HL-60 (cell line): ENCODE results near the gene RAB15.

ENCODE experiments used
- DNase-seq, 2 experiments: peaks; one replicate each; pipeline ENCODE4 v3.0.0-alpha.2; 2010 to 2020; ENCODE audit warnings: low read depth in 1 of 2, low spot score in 1 of 2
- H3K27ac ChIP-seq: fragments of 250-450 bp; sonication (Bioruptor Pico); replicated peaks from 2 replicates; pipeline ENCODE4 v1.5.1; 2020; ENCODE audit warnings: mild to moderate bottlenecking, moderate library complexity
- H3K27me3 ChIP-seq: fragments of 250-450 bp; sonication (Bioruptor Pico); 2 replicates; pipeline ENCODE4 v1.5.1; 2021; ENCODE audit warnings: mild to moderate bottlenecking, moderate library complexity; ENCODE audit not compliant: insufficient read depth, poor library complexity, severe bottlenecking
- H3K4me3 ChIP-seq: replicated peaks from 2 replicates; pipeline ENCODE4 v1.5.1; 2011; ENCODE audit warnings: mild to moderate bottlenecking, control low read depth, low read length; ENCODE audit not compliant: insufficient read depth
- CTCF ChIP-seq: IDR thresholded peaks from one replicate; pipeline ENCODE4 v1.5.1; 2011; ENCODE audit warnings: low read length, control low read depth, inconsistent platforms; ENCODE audit not compliant: insufficient read depth
- GABPA ChIP-seq: IDR thresholded peaks from 2 replicates; pipeline ENCODE4 v1.6.1; 2012; ENCODE audit warnings: low read depth
- POLR2AphosphoS5 ChIP-seq: IDR thresholded peaks from 2 replicates; pipeline ENCODE4 v1.6.1; 2012; ENCODE audit warnings: low read depth
- SPI1 ChIP-seq: IDR thresholded peaks from 2 replicates; pipeline ENCODE4 v1.6.1; 2012; ENCODE audit warnings: low read depth, mild to moderate bottlenecking, borderline replicate concordance
- TF ChIP-seq, protein P1 (sequence below): IDR thresholded peaks from 2 replicates; pipeline ENCODE4 v1.6.1; 2012; ENCODE audit warnings: low read depth; ENCODE audit not compliant: insufficient replicate concordance

RAB15 gene

GRCh38 chr14:64923015-64923414 is 49.1 kb downstream of the RAB15 start:
- no peak overlapping the region for H3K4me3 ChIP-seq
- H3K27me3 ChIP-seq: no peaks in the 10 kb centered on the region
- no peak for TF ChIP-seq POLR2AphosphoS5
- no peak overlapping the region for H3K27ac ChIP-seq
- no peak for DNase-seq

GRCh38 chr14:64920465-64920864 is 51.7 kb downstream of the RAB15 start:
- no peak overlapping the region for H3K4me3 ChIP-seq
- H3K27me3 ChIP-seq: no peaks in the 10 kb centered on the region
- TF ChIP-seq GABPA (no peak), SPI1 (no peak), CTCF (no peak), POLR2AphosphoS5 (no peak)
- TF ChIP-seq, protein P1, sequence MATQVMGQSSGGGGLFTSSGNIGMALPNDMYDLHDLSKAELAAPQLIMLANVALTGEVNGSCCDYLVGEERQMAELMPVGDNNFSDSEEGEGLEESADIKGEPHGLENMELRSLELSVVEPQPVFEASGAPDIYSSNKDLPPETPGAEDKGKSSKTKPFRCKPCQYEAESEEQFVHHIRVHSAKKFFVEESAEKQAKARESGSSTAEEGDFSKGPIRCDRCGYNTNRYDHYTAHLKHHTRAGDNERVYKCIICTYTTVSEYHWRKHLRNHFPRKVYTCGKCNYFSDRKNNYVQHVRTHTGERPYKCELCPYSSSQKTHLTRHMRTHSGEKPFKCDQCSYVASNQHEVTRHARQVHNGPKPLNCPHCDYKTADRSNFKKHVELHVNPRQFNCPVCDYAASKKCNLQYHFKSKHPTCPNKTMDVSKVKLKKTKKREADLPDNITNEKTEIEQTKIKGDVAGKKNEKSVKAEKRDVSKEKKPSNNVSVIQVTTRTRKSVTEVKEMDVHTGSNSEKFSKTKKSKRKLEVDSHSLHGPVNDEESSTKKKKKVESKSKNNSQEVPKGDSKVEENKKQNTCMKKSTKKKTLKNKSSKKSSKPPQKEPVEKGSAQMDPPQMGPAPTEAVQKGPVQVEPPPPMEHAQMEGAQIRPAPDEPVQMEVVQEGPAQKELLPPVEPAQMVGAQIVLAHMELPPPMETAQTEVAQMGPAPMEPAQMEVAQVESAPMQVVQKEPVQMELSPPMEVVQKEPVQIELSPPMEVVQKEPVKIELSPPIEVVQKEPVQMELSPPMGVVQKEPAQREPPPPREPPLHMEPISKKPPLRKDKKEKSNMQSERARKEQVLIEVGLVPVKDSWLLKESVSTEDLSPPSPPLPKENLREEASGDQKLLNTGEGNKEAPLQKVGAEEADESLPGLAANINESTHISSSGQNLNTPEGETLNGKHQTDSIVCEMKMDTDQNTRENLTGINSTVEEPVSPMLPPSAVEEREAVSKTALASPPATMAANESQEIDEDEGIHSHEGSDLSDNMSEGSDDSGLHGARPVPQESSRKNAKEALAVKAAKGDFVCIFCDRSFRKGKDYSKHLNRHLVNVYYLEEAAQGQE: no peak
- no peak overlapping the region for H3K27ac ChIP-seq
- DNase-seq: no peak

- Histone ChIP-seq H3K27ac (no peak overlapping the region), H3K27me3 (no peaks in the 10 kb centered on the region), H3K4me3 (no peak overlapping the region)
- DNase-seq: no peak
- TF ChIP-seq, protein P1: no peak
- no peak for TF ChIP-seq GABPA
- TF ChIP-seq POLR2AphosphoS5: no peak
- TF ChIP-seq CTCF: no peak
- no peak for TF ChIP-seq SPI1
Measured at GRCh38 chr14:64919618-64920017, 52.5 kb downstream of the RAB15 start.

GRCh38 chr14:64919215-64919614 is 52.9 kb downstream of the RAB15 start:
- Histone ChIP-seq H3K27me3 (no peaks in the 10 kb centered on the region), H3K4me3 (no peak overlapping the region), H3K27ac (no peak overlapping the region)
- no peak for DNase-seq
- TF ChIP-seq CTCF (no peak), POLR2AphosphoS5 (no peak), SPI1 (no peak), GABPA (no peak)
- TF ChIP-seq, protein P1: no peak
